Effector CD4-positive, alpha-beta T cell (primary cell): ENCODE results near the gene ATOSB.

Experiments
- DNase-seq: peaks from one replicate; pipeline ENCODE4 v3.0.0-alpha.2; 2020

ATOSB gene

GRCh38 chr9:35085078-35085477 lies 30.6 kb downstream of the ATOSB start:
- DNase-seq: no peak

GRCh38 chr9:35079426-35080341 lies 36.0 kb downstream of the ATOSB start, which contains the start of gene FANCG:
FANCG (minus strand) TSS chr9:35079942; CDS start chr9:35079524, 418 bp downstream.
- peak; percentile 74 for DNase-seq

- no peak for DNase-seq
Measured at GRCh38 chr9:35079041-35079425, 36.6 kb downstream of the ATOSB start.

- DNase-seq: no peak
Measured at GRCh38 chr9:35078066-35078465, 37.6 kb downstream of the ATOSB start.

GRCh38 chr9:35076848-35077247 lies 38.8 kb downstream of the ATOSB start:
- DNase-seq: no peak

GRCh38 chr9:35075358-35075757 lies 40.3 kb downstream of the ATOSB start:
- DNase-seq: no peak

- no peak for DNase-seq
Measured at GRCh38 chr9:35074791-35075190, 40.9 kb downstream of the ATOSB start.

- no peak for DNase-seq
Measured at GRCh38 chr9:35074141-35074540, 41.5 kb downstream of the ATOSB start.

- no peak for DNase-seq
Measured at GRCh38 chr9:35073279-35073612, 42.4 kb downstream of the ATOSB start.

- peak; percentile 97 for DNase-seq
Measured at GRCh38 chr9:35072461-35073278, 43.0 kb downstream of the ATOSB start, which contains the start of gene VCP. VCP (minus strand) TSS chr9:35072625; CDS start chr9:35072353, 272 bp downstream.

- peak; percentile 68 for DNase-seq
Measured at GRCh38 chr9:35071814-35072460, 43.7 kb downstream of the ATOSB start.

- DNase-seq: no peak
Measured at GRCh38 chr9:35070823-35071813, 44.5 kb downstream of the ATOSB start.

GRCh38 chr9:35069020-35069419 lies 46.6 kb downstream of the ATOSB start:
- no peak for DNase-seq

GRCh38 chr9:35067056-35067455 lies 48.6 kb downstream of the ATOSB start:
- DNase-seq: no peak

GRCh38 chr9:35060548-35061207 lies 55.0 kb downstream of the ATOSB start:
- DNase-seq: no peak

- no peak for DNase-seq
Measured at GRCh38 chr9:35059438-35059837, 56.2 kb downstream of the ATOSB start.

GRCh38 chr9:35057271-35057620 lies 58.4 kb downstream of the ATOSB start:
- no peak for DNase-seq

- no peak for DNase-seq
Measured at GRCh38 chr9:35056571-35057270, 58.9 kb downstream of the ATOSB start.

- DNase-seq: no peak
Measured at GRCh38 chr9:35054871-35055644, 60.6 kb downstream of the ATOSB start.
